H1 (cell line): ENCODE measurements around the gene TGM2. TPM values are rescaled to one million over a fixed set of nuclear protein-coding genes. Genes with fewer than 3 reads are reported as not detected.

Source experiments
- CHD1 ChIP-seq: IDR thresholded peaks from 2 replicates; pipeline ENCODE4 v1.6.1; 2012; ENCODE audit warnings: low read depth, low read length, improper control_type of control experiment
- JUND ChIP-seq: IDR thresholded peaks from 2 replicates; pipeline ENCODE4 v1.6.1; 2011; ENCODE audit warnings: mild to moderate bottlenecking, improper control_type of control experiment, low read length
- KDM1A ChIP-seq: fragments of 200-600, 300-600 bp; sonication (generic); IDR thresholded peaks from 2 replicates; pipeline ENCODE4 v1.7.1; 2016; ENCODE audit warnings: mild to moderate bottlenecking, low read length, borderline replicate concordance
- NANOG ChIP-seq: IDR thresholded peaks from 2 replicates; pipeline ENCODE4 v1.6.1; 2011; ENCODE audit warnings: low read length, low read depth, mild to moderate bottlenecking, inconsistent platforms; ENCODE audit not compliant: insufficient read depth, poor library complexity, severe bottlenecking
- SP2 ChIP-seq: IDR thresholded peaks from 2 replicates; pipeline ENCODE4 v1.6.1; 2012; ENCODE audit warnings: mild to moderate bottlenecking, low read length, inconsistent platforms
- polyA plus RNA-seq, 7 experiments: library from polyadenylated mRNA; depleted of rRNA in 3 of 7; stranded (reverse) in 5 of 7; unstranded in 2 of 7; fragments of >200 nt in 5 of 7; fragments of 200-250 nt in 2 of 7; gene quantifications; 1 replicate in 5 of 7; 2 replicates in 1 of 7; 4 replicates in 1 of 7; pipeline versions ENCODE4 v1.2.1 to v1.2.3, GENCODE V29; 2011 to 2013; ENCODE audit warnings: missing spikeins in 2 of 7, mixed read lengths in 2 of 7
- total RNA-seq: library from RNA; stranded (reverse); fragmentation: NEBNext Ultra II Directional; extraction: Animal tissue kit (Norgen Biotek cat#: 25700); gene quantifications from 2 replicates; pipeline ENCODE4 v1.2.1, GENCODE V29; 2021
- TF ChIP-seq, protein P1 (sequence below): IDR thresholded peaks from 2 replicates; pipeline ENCODE4 v1.6.1; 2011; ENCODE audit warnings: low read length, improper control_type of control experiment
- TF ChIP-seq, protein P2 (sequence below): IDR thresholded peaks from 2 replicates; pipeline ENCODE4 v1.6.1; 2012; ENCODE audit warnings: inconsistent platforms
- TF ChIP-seq, protein P3 (sequence below): IDR thresholded peaks from 2 replicates; pipeline ENCODE4 v1.6.1; 2012; ENCODE audit warnings: inconsistent platforms

TGM2 gene
- total and polyA plus RNA-seq, 2 of the 8 experiments (the other 6 are each of a cell fraction or from before 2014, with no cell fraction given), result 0.86 to 1.0 TPM

DNA sequence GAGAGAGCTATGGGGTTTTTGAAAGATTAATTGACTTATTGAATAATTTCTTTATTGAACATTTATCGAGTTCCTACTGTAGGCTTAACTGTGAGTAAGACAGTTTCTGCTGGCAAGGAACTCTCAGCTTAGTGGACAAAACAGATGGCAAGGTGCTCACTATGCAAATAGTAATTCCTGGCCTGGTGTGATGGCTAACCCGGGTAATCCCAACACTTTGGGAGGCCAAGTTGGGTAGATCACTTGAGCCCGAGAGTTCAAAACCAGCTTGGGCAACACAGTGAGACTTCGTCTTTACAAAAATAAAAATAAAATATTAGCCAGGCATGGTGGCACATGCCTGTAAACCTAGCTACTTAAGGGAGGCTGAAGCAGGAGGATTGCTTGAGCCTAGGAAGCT is 13.5 kb upstream of the TGM2 start (continued):
- TF ChIP-seq, protein P1, sequence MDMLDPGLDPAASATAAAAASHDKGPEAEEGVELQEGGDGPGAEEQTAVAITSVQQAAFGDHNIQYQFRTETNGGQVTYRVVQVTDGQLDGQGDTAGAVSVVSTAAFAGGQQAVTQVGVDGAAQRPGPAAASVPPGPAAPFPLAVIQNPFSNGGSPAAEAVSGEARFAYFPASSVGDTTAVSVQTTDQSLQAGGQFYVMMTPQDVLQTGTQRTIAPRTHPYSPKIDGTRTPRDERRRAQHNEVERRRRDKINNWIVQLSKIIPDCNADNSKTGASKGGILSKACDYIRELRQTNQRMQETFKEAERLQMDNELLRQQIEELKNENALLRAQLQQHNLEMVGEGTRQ, result no peak
- no peak for TF ChIP-seq CHD1
- TF ChIP-seq SP2, result no peak
- no peak for TF ChIP-seq NANOG
- no peak for TF ChIP-seq KDM1A
- TF ChIP-seq, protein P2, sequence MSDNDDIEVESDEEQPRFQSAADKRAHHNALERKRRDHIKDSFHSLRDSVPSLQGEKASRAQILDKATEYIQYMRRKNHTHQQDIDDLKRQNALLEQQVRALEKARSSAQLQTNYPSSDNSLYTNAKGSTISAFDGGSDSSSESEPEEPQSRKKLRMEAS, result no peak
- no peak for TF ChIP-seq JUND
- TF ChIP-seq, protein P3, sequence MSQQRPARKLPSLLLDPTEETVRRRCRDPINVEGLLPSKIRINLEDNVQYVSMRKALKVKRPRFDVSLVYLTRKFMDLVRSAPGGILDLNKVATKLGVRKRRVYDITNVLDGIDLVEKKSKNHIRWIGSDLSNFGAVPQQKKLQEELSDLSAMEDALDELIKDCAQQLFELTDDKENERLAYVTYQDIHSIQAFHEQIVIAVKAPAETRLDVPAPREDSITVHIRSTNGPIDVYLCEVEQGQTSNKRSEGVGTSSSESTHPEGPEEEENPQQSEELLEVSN, result no peak
- TF ChIP-seq, all 59 proteins: peak for 0
